ENCODE results near the gene ARV1.

ARV1 gene

GRCh38 chr1:230978491-230979388 is at the start of gene ARV1, which contains the start of gene TTC13:
Gene ARV1 (plus strand): TSS chr1:230979094. CDS start chr1:230979106, 12 bp downstream.
Gene TTC13 (minus strand): TSS chr1:230978861. CDS start chr1:230978830, 31 bp downstream.
- peak; percentile 99 for DNase-seq (ENCODE audit: low spot score)

GRCh38 chr1:230930986-230931385 is 47.9 kb upstream of the ARV1 start:
- DNase-seq (ENCODE audit: low spot score): no peak

GRCh38 chr1:230935852-230936251 is 43.0 kb upstream of the ARV1 start:
- no peak for DNase-seq (ENCODE audit: low spot score)

- no peak for DNase-seq (ENCODE audit: low spot score)
Observed at GRCh38 chr1:230936475-230936874, 42.4 kb upstream of the ARV1 start.

- DNase-seq (ENCODE audit: low spot score): peak; percentile 17
Observed at GRCh38 chr1:230937371-230937770, 41.5 kb upstream of the ARV1 start.

- DNase-seq (ENCODE audit: low spot score): no peak
Observed at GRCh38 chr1:230938924-230939368, 39.9 kb upstream of the ARV1 start.

GRCh38 chr1:230939806-230940489 is 38.9 kb upstream of the ARV1 start:
- DNase-seq (ENCODE audit: low spot score): no peak

GRCh38 chr1:230940848-230941247 is 38.0 kb upstream of the ARV1 start:
- peak; percentile 35 for DNase-seq (ENCODE audit: low spot score)

GRCh38 chr1:230943048-230943593 is 35.8 kb upstream of the ARV1 start:
- no peak for DNase-seq (ENCODE audit: low spot score)

GRCh38 chr1:230948301-230948700 is 30.6 kb upstream of the ARV1 start:
- no peak for DNase-seq (ENCODE audit: low spot score)

GRCh38 chr1:230948903-230949302 is 30.0 kb upstream of the ARV1 start:
- DNase-seq (ENCODE audit: low spot score): no peak

- DNase-seq (ENCODE audit: low spot score): no peak
Observed at GRCh38 chr1:230950404-230950803, 28.5 kb upstream of the ARV1 start.

- DNase-seq (ENCODE audit: low spot score): no peak
Observed at GRCh38 chr1:230957580-230957989, 21.3 kb upstream of the ARV1 start.

- DNase-seq (ENCODE audit: low spot score): no peak
Observed at GRCh38 chr1:230958370-230958769, 20.5 kb upstream of the ARV1 start.

- no peak for DNase-seq (ENCODE audit: low spot score)
Observed at GRCh38 chr1:230964896-230965295, 14.0 kb upstream of the ARV1 start.

- no peak for DNase-seq (ENCODE audit: low spot score)
Observed at GRCh38 chr1:230965535-230965934, 13.4 kb upstream of the ARV1 start.

GRCh38 chr1:230966358-230966873 is 12.5 kb upstream of the ARV1 start:
- no peak for DNase-seq (ENCODE audit: low spot score)

- no peak for DNase-seq (ENCODE audit: low spot score)
Observed at GRCh38 chr1:230970432-230970831, 8.5 kb upstream of the ARV1 start.

GRCh38 chr1:230971771-230972170 is 7.1 kb upstream of the ARV1 start:
- no peak for DNase-seq (ENCODE audit: low spot score)

GRCh38 chr1:230972855-230973271 is 6.0 kb upstream of the ARV1 start:
- no peak for DNase-seq (ENCODE audit: low spot score)

- no peak for DNase-seq (ENCODE audit: low spot score)
Observed at GRCh38 chr1:230975636-230976035, 3.3 kb upstream of the ARV1 start.

GRCh38 chr1:230976360-230976759 is 2.5 kb upstream of the ARV1 start:
- DNase-seq (ENCODE audit: low spot score): no peak
